Activated CD8-positive, alpha-beta T cell treated with anti-CD3 and anti-CD28 coated beads for 36 hours (primary cell): ENCODE results near the gene STAG1. TPM values are rescaled to one million over a fixed set of nuclear protein-coding genes. Genes with fewer than 3 reads are reported as not detected.

ENCODE experiments used
- ATAC-seq: fragments of 200-7000 bp; cut with Tn5 transposase; one replicate; pipeline ENCODE4 v1.10.0; 2021; ENCODE audit warnings: mild to moderate bottlenecking, moderate library complexity
- CTCF ChIA-PET: fragments of 350-600 bp; sonication (Branson Sonifier 250); formaldehyde crosslinking; loops from one replicate; lab custom pipeline; 2021; ENCODE audit warnings: antibody characterized with exemption; lab: Charles Lee
- POLR2A ChIA-PET: fragments of 350-600 bp; sonication (Branson Sonifier 250); formaldehyde crosslinking; loops from one replicate; lab custom pipeline; 2021; ENCODE audit warnings: antibody characterized with exemption; lab: Charles Lee
- DNase-seq: peaks from one replicate; pipeline ENCODE4 v3.0.0-alpha.2; 2020
- H3K27ac Mint-ChIP-seq: one replicate; pipeline ENCODE4 v1.8.0; 2021; ENCODE audit warnings: mild to moderate bottlenecking, mixed read lengths
- H3K27me3 Mint-ChIP-seq: one replicate; pipeline ENCODE4 v1.8.0; 2021; ENCODE audit warnings: mixed read lengths
- H3K36me3 Mint-ChIP-seq: one replicate; pipeline ENCODE4 v1.8.0; 2021; ENCODE audit warnings: low read depth, mixed read lengths
- H3K4me1 Mint-ChIP-seq: one replicate; pipeline ENCODE4 v1.8.0; 2021; ENCODE audit warnings: low read depth, mixed read lengths
- H3K4me3 Mint-ChIP-seq: one replicate; pipeline ENCODE4 v1.8.0; 2021; ENCODE audit warnings: mild to moderate bottlenecking, moderate library complexity, mixed read lengths
- H3K9me3 Mint-ChIP-seq: one replicate; pipeline ENCODE4 v1.8.0; 2021; ENCODE audit warnings: mixed read lengths
- CTCF ChIP-seq: fragments of 200-600 bp; IDR thresholded peaks from one replicate; pipeline ENCODE4 v1.8.0; 2022; ENCODE audit warnings: antibody characterized with exemption, mild to moderate bottlenecking
- intact Hi-C: fragments of 100-400 bp; cut with micrococcal nuclease; formaldehyde crosslinking; loops from one replicate; pipeline ENCODE4 v1.10.0; 2022
- total RNA-seq, 2 experiments: library from RNA; stranded (reverse); gene quantifications; one replicate each; pipeline ENCODE4 v1.2.3, GENCODE V29; 2021

STAG1 gene
- total RNA-seq, 2 experiments from 2014 or later = 32.5 to 32.8 TPM

- no peaks in the 10 kb centered on the region for H3K27me3 Mint-ChIP-seq
- no peak overlapping the region for H3K4me3 Mint-ChIP-seq
- POLR2A ChIA-PET = interaction anchor here (1.4 kb wide), 1 partner anchor 8 kb away, joined by 3 read pairs; no protein-coding TSS in a partner anchor
- ATAC-seq (peak; percentile 20), DNase-seq (no peak)
- TF ChIP-seq CTCF = no peak
- peaks cover 63% of the 10 kb centered on the region for H3K36me3 Mint-ChIP-seq
- CTCF ChIA-PET = interaction anchor here (1.3 kb wide), 1 partner anchor 58 kb away, joined by 4 read pairs; no protein-coding TSS in a partner anchor
- H3K27ac Mint-ChIP-seq = no peak overlapping the region
- intact Hi-C loops = no loop called here
- H3K4me1 Mint-ChIP-seq = peaks cover 52% of the 10 kb centered on the region
- H3K9me3 Mint-ChIP-seq = peaks cover 29% of the 10 kb centered on the region
Observed at GRCh38 chr3:136694321-136694720, 57.9 kb downstream of the STAG1 start.

- Mint-ChIP-seq H3K9me3 (peaks cover 16% of the 10 kb centered on the region), H3K4me1 (peaks cover 42% of the 10 kb centered on the region), H3K36me3 (peaks cover 48% of the 10 kb centered on the region), H3K27me3 (no peaks in the 10 kb centered on the region), H3K27ac (no peak overlapping the region), H3K4me3 (no peak overlapping the region)
- POLR2A ChIA-PET = no interaction called here
- TF ChIP-seq CTCF = no peak
- CTCF ChIA-PET = interaction anchor here (1.2 kb wide), 2 partner anchors 62 to 323 kb away, joined by 3 read pairs; partner anchors contain the start of gene STAG1
- ATAC-seq (no peak), DNase-seq (no peak)
- intact Hi-C loops = no loop called here
Observed at GRCh38 chr3:136690599-136690998, 61.6 kb downstream of the STAG1 start.

- Mint-ChIP-seq H3K27ac (no peak overlapping the region), H3K27me3 (no peaks in the 10 kb centered on the region), H3K4me3 (no peak overlapping the region), H3K9me3 (peaks cover 14% of the 10 kb centered on the region), H3K36me3 (peaks cover 32% of the 10 kb centered on the region), H3K4me1 (peaks cover 25% of the 10 kb centered on the region)
- POLR2A ChIA-PET = interaction anchor here (1.5 kb wide), 1 partner anchor 9 kb away, joined by 3 read pairs; no protein-coding TSS in a partner anchor
- intact Hi-C loops = no loop called here
- DNase-seq (no peak), ATAC-seq (no peak)
- CTCF ChIA-PET = interaction anchor here (1.1 to 1.3 kb wide), 2 partner anchors 67 to 328 kb away, joined by 3 read pairs; partner anchors contain the start of gene STAG1
- TF ChIP-seq CTCF = no peak
Observed at GRCh38 chr3:136685882-136686281, 66.3 kb downstream of the STAG1 start.

- no peak overlapping the region for H3K27ac Mint-ChIP-seq
- peaks cover 10% of the 10 kb centered on the region for H3K9me3 Mint-ChIP-seq
- ChIA-PET CTCF (interaction anchor here (0.6 kb wide), 1 partner anchor 211 kb away, joined by 4 read pairs; no protein-coding TSS in a partner anchor), POLR2A (no interaction called here)
- ATAC-seq (no peak), DNase-seq (no peak)
- no peak for TF ChIP-seq CTCF
- no peak overlapping the region for H3K4me3 Mint-ChIP-seq
- peaks cover 6% of the 10 kb centered on the region for H3K4me1 Mint-ChIP-seq
- intact Hi-C loops = no loop called here
- H3K36me3 Mint-ChIP-seq = peaks cover 20% of the 10 kb centered on the region
- H3K27me3 Mint-ChIP-seq = no peaks in the 10 kb centered on the region
Observed at GRCh38 chr3:136682740-136683312, 69.4 kb downstream of the STAG1 start.

- Mint-ChIP-seq H3K4me1 (peaks cover 18% of the 10 kb centered on the region), H3K27ac (no peak overlapping the region), H3K4me3 (no peak overlapping the region), H3K27me3 (no peaks in the 10 kb centered on the region), H3K36me3 (peaks cover 4% of the 10 kb centered on the region), H3K9me3 (peaks cover 2% of the 10 kb centered on the region)
- no peak for DNase-seq
- ChIA-PET CTCF (interaction anchor here (1.0 kb wide), 1 partner anchor 22 kb away, joined by 3 read pairs; no protein-coding TSS in a partner anchor), POLR2A (interaction anchor here (0.7 kb wide), 1 partner anchor 43 kb away, joined by 3 read pairs; no protein-coding TSS in a partner anchor)
- TF ChIP-seq CTCF = no peak
- intact Hi-C loops = no loop called here
- ATAC-seq = no peak
Observed at GRCh38 chr3:136678981-136679380, 73.2 kb downstream of the STAG1 start.
